ENCODE results near the gene TRUB1. TPM values are rescaled to one million over a fixed set of nuclear protein-coding genes. Genes with fewer than 3 reads are reported as not detected.

The TRUB1 gene
- total and polyA plus RNA-seq, 2 donors (not counting 3 experiments of a cell fraction or from before 2014, with no cell fraction given), result 4.6 to 16.7 TPM

DNA sequence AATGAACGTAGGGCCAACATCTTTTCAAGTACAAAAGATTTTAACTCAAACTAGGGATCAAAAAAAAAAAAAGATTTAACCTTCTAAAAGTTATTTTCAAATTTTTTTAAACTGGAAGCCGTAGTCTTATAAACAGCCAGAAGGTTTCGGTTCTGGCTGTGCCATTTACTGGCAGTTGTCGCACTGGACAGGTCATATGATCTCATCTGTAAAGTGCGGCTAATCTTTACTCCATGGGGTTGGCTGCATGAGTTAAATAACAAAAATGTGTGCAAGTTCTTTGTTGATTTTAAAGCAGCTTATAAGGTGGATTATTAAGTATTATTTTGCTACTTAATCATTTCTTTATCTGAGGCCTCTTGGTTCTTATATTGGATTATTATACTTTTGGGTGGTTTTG is 36.6 kb downstream of the TRUB1 start:
- CTCF ChIA-PET, result interaction anchor here (1.2 to 3.5 kb wide), 2 partner anchors 9 to 14 kb away, joined by 3 to 8 read pairs; no protein-coding TSS in a partner anchor
- H3K4me1 ChIP-seq (ENCODE audit: control insufficient read depth, extremely low read depth, insufficient read depth, low read length), result no peaks in the 10 kb centered on the region
- H3K27me3 ChIP-seq (ENCODE audit: control insufficient read depth in 2 of 2, insufficient read depth in 2 of 2, low read length in 2 of 2), result no peaks in the 10 kb centered on the region
- DNase-seq (ENCODE audit: low read depth, low spot score) (no peak), FAIRE-seq (no peak)
- H4K20me1 ChIP-seq (replicated peaks; ENCODE audit: control insufficient read depth, extremely low read depth, insufficient read depth, low read length), result no peaks in the 10 kb centered on the region
- no peak overlapping the region for H3K9ac ChIP-seq (replicated peaks; ENCODE audit: extremely low read depth, insufficient read depth, low read length)
- no peaks in the 10 kb centered on the region for H3K9me3 ChIP-seq (replicated peaks; ENCODE audit: control insufficient read depth, insufficient read depth, low read length)
- BruUV-seq (replicated peaks), result no TSS peak
- peaks cover under 1% of the 10 kb centered on the region for H3K9me1 ChIP-seq (replicated peaks; ENCODE audit: control insufficient read depth, extremely low read depth, insufficient read depth, low read length)
- H3K36me3 ChIP-seq (ENCODE audit: control insufficient read depth in 2 of 2, extremely low read depth in 1 of 2, insufficient read depth in 2 of 2, low read length in 2 of 2), result peaks cover 2% of the 10 kb centered on the region in 2 experiments
- no peak overlapping the region for H2AFZ ChIP-seq (ENCODE audit: low read depth, low read length)
- H3K4me3 ChIP-seq (replicated peaks in 1 of 3; ENCODE audit: insufficient read depth in 1 of 3, low read depth in 1 of 3, low read length in 3 of 3), result no peak overlapping the region
- no peak overlapping the region for H3K4me2 ChIP-seq (ENCODE audit: insufficient read depth, low read length)
- POLR2A ChIA-PET, result no interaction called here
- no peak for TF ChIP-seq POLR2A (IDR thresholded peaks at IDR 0.05; ENCODE audit: low read depth, low read length)
- no peak for TF ChIP-seq GATA2 (IDR thresholded peaks at IDR 0.05; ENCODE audit: insufficient read depth, insufficient read length, low read depth, low read length)
- intact Hi-C loops (cut with micrococcal nuclease) (no loop called here), dilution Hi-C loops (cut with MboI; ENCODE audit: extremely low pct_ligation_motif_present, low sequenced_read_pairs) (no loop called here)
- peaks cover 1% of the 10 kb centered on the region for H3K79me2 ChIP-seq (ENCODE audit: control insufficient read depth, insufficient read depth, low read length)
- H3K27ac ChIP-seq (ENCODE audit: insufficient read depth, low read depth, low read length), result no peak overlapping the region

DNA sequence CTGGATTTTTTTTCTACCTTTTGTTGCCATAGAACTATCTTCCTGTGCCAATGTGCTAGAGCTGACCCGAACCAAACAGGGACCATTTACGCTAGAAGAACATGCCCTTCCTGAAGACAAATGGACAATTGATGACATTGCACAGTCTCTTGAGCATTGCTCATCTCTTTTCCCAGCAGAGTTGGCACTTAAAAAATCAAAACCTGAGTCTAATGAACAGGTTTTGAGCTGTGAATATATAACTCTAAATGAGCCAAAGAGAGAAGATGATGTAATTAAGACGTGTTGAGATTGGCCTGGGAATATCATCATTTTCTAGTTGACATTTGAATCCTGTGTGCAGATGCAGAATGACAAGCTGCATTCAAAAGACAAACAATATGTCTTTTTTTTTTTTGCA is 37.1 kb downstream of the TRUB1 start:
- ChIA-PET POLR2A (no interaction called here), CTCF (interaction anchor here (3.5 kb wide), 1 partner anchor 9 kb away, joined by 8 read pairs; no protein-coding TSS in a partner anchor)
- no peak overlapping the region for H3K27ac ChIP-seq (ENCODE audit: insufficient read depth, low read depth, low read length)
- no peak overlapping the region for H3K4me3 ChIP-seq (replicated peaks in 1 of 3; ENCODE audit: insufficient read depth in 1 of 3, low read depth in 1 of 3, low read length in 3 of 3)
- H3K4me1 ChIP-seq (ENCODE audit: control insufficient read depth, extremely low read depth, insufficient read depth, low read length), result no peaks in the 10 kb centered on the region
- H3K36me3 ChIP-seq (ENCODE audit: control insufficient read depth in 2 of 2, extremely low read depth in 1 of 2, insufficient read depth in 2 of 2, low read length in 2 of 2), result peaks cover 2% of the 10 kb centered on the region in 2 experiments
- dilution Hi-C loops (cut with MboI; ENCODE audit: extremely low pct_ligation_motif_present, low sequenced_read_pairs) (no loop called here), intact Hi-C loops (cut with micrococcal nuclease) (no loop called here)
- H3K4me2 ChIP-seq (ENCODE audit: insufficient read depth, low read length), result no peak overlapping the region
- H3K9me3 ChIP-seq (replicated peaks; ENCODE audit: control insufficient read depth, insufficient read depth, low read length), result no peaks in the 10 kb centered on the region
- no peak overlapping the region for H3K9ac ChIP-seq (replicated peaks; ENCODE audit: extremely low read depth, insufficient read depth, low read length)
- no peak overlapping the region for H2AFZ ChIP-seq (ENCODE audit: low read depth, low read length)
- no peaks in the 10 kb centered on the region for H4K20me1 ChIP-seq (replicated peaks; ENCODE audit: control insufficient read depth, extremely low read depth, insufficient read depth, low read length)
- peaks cover 2% of the 10 kb centered on the region for H3K9me1 ChIP-seq (replicated peaks; ENCODE audit: control insufficient read depth, extremely low read depth, insufficient read depth, low read length)
- DNase-seq (ENCODE audit: low read depth, low spot score), result no peak
- FAIRE-seq, result no peak
- no peak for TF ChIP-seq EZH2 (IDR thresholded peaks at IDR 0.05; ENCODE audit: borderline replicate concordance, low read depth, low read length, severe bottlenecking)
- TF ChIP-seq, protein P1, sequence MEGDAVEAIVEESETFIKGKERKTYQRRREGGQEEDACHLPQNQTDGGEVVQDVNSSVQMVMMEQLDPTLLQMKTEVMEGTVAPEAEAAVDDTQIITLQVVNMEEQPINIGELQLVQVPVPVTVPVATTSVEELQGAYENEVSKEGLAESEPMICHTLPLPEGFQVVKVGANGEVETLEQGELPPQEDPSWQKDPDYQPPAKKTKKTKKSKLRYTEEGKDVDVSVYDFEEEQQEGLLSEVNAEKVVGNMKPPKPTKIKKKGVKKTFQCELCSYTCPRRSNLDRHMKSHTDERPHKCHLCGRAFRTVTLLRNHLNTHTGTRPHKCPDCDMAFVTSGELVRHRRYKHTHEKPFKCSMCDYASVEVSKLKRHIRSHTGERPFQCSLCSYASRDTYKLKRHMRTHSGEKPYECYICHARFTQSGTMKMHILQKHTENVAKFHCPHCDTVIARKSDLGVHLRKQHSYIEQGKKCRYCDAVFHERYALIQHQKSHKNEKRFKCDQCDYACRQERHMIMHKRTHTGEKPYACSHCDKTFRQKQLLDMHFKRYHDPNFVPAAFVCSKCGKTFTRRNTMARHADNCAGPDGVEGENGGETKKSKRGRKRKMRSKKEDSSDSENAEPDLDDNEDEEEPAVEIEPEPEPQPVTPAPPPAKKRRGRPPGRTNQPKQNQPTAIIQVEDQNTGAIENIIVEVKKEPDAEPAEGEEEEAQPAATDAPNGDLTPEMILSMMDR (IDR thresholded peaks at IDR 0.05; ENCODE audit: extremely low read depth in 1 of 2, insufficient read depth in 1 of 2, low read depth in 1 of 2, low read length in 2 of 2), result no peak
- no peak for TF ChIP-seq FOS (IDR thresholded peaks at IDR 0.05; ENCODE audit: borderline replicate concordance, insufficient read depth, low read length)
- no peaks in the 10 kb centered on the region for H3K27me3 ChIP-seq (ENCODE audit: control insufficient read depth in 2 of 2, insufficient read depth in 2 of 2, low read length in 2 of 2)
- BruUV-seq (replicated peaks), result no TSS peak
- H3K79me2 ChIP-seq (ENCODE audit: control insufficient read depth, insufficient read depth, low read length), result peaks cover 1% of the 10 kb centered on the region
